NOMO-1 treated with DMSO at 0.1 percent for 48 hours (cell line): ENCODE results near the gene OR5P2.
"Not testable (repeated sequence)": the region's sequence is repeated elsewhere in the genome, so short reads cannot be mapped to it uniquely, and the experiment has no call there.

Experiments
- DNase-seq: peaks from one replicate; lab custom pipeline; 2025; ENCODE audit not compliant: unreplicated experiment; lab: John Stamatoyannopoulos, UW

OR5P2 gene, protein sequence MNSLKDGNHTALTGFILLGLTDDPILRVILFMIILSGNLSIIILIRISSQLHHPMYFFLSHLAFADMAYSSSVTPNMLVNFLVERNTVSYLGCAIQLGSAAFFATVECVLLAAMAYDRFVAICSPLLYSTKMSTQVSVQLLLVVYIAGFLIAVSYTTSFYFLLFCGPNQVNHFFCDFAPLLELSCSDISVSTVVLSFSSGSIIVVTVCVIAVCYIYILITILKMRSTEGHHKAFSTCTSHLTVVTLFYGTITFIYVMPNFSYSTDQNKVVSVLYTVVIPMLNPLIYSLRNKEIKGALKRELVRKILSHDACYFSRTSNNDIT

GRCh38 chr11:7796842-7797241, at the start of gene OR5P2:
TSS of gene OR5P2 (minus strand) at chr11:7796942. CDS start at chr11:7796942, 0 bp downstream.
- DNase-seq = no peak

GRCh38 chr11:7846003-7846402, 49.3 kb upstream of the OR5P2 start:
- no peak for DNase-seq

GRCh38 chr11:7844986-7845385, 48.2 kb upstream of the OR5P2 start:
- DNase-seq = peak; percentile 75

GRCh38 chr11:7844521-7844920, 47.8 kb upstream of the OR5P2 start:
- DNase-seq = no peak

DNA sequence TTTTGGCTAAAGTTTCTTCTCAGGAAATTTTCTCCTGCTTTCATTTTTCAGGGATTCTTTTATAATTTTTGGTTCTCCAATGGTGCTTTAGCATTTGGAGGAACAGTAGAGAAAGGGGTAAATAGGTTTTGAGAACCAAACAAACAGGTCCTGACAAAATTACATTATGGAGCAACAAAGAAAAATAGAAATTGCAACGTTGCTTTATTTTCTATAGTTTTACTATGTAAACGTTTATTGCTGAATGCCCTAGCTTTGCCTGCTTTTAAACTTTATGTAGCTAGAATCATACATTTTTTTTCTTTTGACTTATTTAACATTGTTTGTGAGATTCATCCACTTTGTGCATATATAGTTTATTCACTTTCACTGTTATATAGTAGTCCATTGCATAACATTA, 43.8 kb upstream of the OR5P2 start:
- no peak for DNase-seq

GRCh38 chr11:7833527-7833926, 36.8 kb upstream of the OR5P2 start:
- no peak for DNase-seq

GRCh38 chr11:7830740-7831139, 34.0 kb upstream of the OR5P2 start, which contains the start of gene OR5P3:
TSS of gene OR5P3 (minus strand) at chr11:7830840.
- no peak for DNase-seq

DNA sequence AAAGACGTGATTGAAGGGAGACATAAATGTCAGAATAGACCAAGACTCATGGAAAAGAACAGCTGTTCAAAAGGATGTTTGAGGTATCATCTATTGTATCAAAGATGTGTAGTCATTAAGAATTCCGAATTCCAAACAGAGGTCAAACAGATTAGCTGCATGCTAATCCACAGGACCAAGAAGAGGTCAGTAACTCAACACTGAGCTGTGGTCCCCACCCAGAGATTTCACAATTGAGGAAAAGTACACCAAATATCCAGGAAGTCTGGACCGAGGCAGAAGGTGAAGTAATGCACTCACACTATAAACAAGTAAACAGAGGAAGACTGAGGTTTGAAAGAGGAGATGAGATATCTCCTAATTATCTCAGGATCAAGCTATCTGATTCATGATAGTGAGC, 29.6 kb upstream of the OR5P2 start:
- no peak for DNase-seq

- DNase-seq = not testable (repeated sequence)
Measured at GRCh38 chr11:7820417-7820816, 23.7 kb upstream of the OR5P2 start.

DNA sequence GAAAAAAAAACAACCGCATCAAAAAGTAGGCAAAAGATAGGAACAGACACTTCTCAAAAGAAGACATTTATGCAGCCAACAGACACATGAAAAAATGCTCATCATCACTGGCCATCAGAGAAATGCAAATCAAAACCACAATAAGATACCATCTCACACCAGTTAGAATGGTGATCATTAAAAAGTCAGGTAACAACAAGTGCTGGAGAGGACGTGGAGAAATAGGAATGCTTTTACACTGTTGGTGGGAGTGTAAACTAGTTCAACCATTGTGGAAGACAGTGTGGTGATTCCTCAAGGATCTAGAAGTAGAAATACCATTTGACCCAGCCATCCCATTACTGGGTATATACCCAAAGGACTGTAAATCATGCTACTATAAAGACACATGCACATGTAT, 18.2 kb upstream of the OR5P2 start:
- not testable (repeated sequence) for DNase-seq

GRCh38 chr11:7810301-7810700, 13.6 kb upstream of the OR5P2 start:
- DNase-seq = not testable (repeated sequence)

- no peak for DNase-seq
Measured at GRCh38 chr11:7793233-7793632, 3.5 kb downstream of the OR5P2 start.

DNA sequence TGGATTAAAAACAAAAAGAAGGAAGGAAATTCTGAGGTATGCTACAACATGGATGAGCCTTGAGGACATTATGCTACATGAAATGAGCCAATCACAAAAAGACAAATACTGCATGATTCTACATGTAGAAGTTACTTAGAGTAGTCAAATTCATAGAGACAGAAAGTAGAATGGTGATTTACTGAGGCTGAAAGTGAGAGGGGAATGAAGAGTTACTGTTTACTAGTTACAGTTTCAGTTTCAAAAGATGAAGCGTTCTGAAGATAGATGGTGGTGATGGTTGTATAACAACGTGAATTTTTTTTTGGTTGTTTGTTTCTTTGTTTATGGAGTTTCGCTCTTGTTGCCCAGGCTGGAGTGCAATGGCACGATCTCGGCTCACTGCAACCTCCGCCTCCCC, 9.5 kb downstream of the OR5P2 start:
- DNase-seq = no peak

DNA sequence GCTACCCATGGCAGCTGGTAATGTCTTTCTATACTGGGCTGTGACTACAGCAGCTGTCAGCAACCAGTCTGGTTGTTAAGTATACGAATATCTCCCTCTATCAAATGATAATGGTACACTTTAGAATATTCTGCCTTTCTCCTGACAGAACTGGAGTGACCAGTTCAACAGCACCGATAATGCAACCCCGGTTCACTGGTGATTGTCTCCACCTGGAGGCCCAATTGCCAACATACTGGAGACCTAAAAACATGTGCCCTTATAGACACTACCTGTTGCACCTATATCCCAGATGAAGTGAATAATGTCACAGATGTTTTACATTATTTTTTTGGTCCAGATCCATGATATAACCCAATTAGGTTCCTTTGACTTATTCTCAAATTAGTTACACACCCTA, 21.1 kb downstream of the OR5P2 start:
- DNase-seq = no peak

- not testable (repeated sequence) for DNase-seq
Measured at GRCh38 chr11:7764301-7764700, 32.4 kb downstream of the OR5P2 start.

DNA sequence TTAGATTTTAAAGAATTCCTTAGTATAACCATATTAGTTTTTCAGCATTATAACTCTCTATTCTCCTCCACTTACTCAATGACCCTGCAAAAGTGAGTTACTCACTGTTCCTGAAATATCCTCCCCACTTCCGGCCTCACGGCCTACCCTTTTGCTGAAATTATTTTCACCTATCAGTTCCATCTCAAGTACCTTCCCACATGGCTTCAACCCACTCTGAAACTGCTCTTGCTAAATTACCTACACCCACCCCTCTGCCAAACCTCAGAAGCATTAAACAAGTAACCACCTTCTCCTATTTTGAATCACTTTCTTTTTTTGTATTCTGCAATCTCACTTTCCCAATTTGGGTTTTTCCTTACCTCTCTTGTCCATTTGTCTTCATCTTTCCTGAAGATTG, 37.7 kb downstream of the OR5P2 start:
- peak; percentile 11 for DNase-seq

DNA sequence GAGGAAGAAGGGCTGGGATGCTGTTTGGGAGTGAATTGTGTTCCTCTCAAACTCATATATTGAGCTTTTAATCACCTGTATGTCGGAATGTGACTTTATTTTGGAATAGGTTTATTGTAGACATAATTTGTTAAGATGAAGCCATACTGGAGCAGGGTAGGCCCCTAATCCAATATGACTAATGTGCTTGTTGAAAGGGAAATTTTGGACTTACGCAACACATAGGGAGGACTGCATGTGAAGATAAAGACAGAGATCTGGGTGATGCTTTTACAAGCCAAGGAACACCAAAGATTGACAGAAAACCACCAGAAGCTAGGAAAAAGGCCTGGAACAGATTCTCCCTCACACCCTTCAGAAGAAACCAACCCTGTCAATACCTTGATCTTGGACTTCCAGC, 47.3 kb downstream of the OR5P2 start:
- no peak for DNase-seq
